ENCODE measurements around the gene LFNG.
A peak's percentile ranks its signal among the peaks of the same experiment; 100 is the strongest.

LFNG gene

GRCh38 chr7:2478399-2478785, 41.2 kb upstream of the LFNG start:
- H3K4me3 ChIP-seq (replicated peaks; ENCODE audit: low read depth, low read length) = no peak overlapping the region
- TF ChIP-seq, protein P1, sequence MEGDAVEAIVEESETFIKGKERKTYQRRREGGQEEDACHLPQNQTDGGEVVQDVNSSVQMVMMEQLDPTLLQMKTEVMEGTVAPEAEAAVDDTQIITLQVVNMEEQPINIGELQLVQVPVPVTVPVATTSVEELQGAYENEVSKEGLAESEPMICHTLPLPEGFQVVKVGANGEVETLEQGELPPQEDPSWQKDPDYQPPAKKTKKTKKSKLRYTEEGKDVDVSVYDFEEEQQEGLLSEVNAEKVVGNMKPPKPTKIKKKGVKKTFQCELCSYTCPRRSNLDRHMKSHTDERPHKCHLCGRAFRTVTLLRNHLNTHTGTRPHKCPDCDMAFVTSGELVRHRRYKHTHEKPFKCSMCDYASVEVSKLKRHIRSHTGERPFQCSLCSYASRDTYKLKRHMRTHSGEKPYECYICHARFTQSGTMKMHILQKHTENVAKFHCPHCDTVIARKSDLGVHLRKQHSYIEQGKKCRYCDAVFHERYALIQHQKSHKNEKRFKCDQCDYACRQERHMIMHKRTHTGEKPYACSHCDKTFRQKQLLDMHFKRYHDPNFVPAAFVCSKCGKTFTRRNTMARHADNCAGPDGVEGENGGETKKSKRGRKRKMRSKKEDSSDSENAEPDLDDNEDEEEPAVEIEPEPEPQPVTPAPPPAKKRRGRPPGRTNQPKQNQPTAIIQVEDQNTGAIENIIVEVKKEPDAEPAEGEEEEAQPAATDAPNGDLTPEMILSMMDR (IDR thresholded peaks at IDR 0.05; ENCODE audit: low read depth, low read length, missing control alignments) = no peak

DNA sequence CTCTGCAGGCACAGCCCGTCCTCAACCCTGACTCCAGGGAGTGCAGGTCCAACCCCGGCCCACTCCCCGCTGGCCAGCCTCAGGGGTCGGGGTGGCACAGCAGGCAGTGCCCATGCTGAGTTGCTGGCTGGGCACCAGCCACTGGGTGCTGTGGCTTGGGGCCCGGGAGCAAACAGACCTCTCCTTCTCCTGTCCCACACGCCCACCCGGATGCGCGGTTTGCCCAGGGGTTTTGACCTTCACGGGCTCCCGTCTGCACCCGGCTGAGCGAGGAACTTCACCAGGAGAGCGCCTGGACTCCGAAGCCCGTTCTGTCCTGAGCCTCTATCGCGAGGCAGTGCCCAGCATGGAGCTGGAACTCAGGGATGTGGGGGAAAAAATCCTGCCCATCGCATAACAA, 40.8 kb upstream of the LFNG start:
- H3K4me3 ChIP-seq (replicated peaks; ENCODE audit: low read depth, low read length) = no peak overlapping the region
- no peak for DNase-seq (ENCODE audit: extremely low read depth, low read depth)
- TF ChIP-seq, protein P1 (IDR thresholded peaks at IDR 0.05; ENCODE audit: low read depth, low read length, missing control alignments) = no peak

More at GRCh38 chr7:2478399-2478785, 41.2 kb upstream of the LFNG start:
- no peak for DNase-seq (ENCODE audit: extremely low read depth, low read depth)

DNA sequence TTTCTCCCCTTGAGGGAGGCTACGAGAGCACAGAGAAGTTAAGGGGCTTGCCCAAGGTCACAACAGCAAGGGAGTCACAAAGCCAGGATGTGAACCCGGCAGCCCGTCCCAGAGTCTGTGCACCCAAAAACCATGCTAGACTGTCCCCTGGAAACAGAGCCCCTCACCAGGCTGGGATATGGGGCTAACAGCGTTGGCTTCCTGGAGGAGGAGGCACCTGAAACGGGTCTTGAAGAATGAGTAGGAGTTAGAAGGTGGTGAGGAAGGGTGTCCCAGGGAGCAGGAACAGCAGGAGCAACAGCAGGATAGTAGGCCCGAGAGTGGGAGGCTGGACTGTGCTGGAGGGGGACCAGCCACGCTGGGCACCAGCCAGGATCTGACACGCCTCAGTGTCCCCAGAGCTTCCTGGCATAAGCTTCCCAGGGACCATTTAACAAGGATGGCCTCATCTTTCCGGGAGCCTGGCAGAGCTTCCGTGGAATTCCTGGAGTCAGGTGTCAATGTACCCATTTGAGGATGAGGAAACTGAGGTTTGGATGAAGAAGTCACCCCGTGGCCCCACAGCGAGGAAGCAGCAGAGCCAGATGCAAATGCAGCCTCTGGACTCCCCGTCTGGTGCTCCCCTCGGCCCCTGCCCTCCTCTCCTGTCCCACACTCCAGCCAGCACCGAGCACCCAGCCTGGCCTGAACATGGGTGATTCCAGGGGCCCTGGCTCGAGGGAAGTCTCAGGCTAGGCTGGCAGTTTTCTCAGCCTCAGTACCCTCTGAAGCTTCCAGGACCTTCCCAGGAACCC, 40.1 kb upstream of the LFNG start:
- no peak for DNase-seq (ENCODE audit: extremely low read depth, low read depth)
- no peak overlapping the region for H3K4me3 ChIP-seq (replicated peaks; ENCODE audit: low read depth, low read length)
- TF ChIP-seq, protein P1 (IDR thresholded peaks at IDR 0.05; ENCODE audit: low read depth, low read length, missing control alignments) = no peak

GRCh38 chr7:2480070-2480408, 39.5 kb upstream of the LFNG start:
- no peak overlapping the region for H3K4me3 ChIP-seq (replicated peaks; ENCODE audit: low read depth, low read length)
- TF ChIP-seq, protein P1 (IDR thresholded peaks at IDR 0.05; ENCODE audit: low read depth, low read length, missing control alignments) = no peak

DNA sequence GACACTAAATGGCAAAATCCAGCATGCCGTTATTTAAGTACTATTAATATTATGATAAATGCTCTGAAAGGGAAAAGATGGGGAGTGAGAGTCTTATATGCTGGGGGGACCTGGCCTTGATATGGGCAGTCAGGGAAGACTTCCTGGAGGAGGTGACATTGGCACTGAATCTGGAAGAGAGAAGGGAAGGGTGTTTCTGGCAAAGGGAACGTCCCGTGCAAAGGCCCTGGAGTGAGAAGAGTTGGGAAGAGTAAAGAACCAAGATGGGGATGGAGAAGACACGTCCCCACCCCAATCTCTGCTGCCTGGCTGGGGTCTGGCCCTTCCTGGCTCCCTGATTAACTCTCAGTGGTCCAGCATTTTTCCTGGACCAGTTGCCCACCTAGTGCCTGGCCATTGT, 38.4 kb upstream of the LFNG start:
- DNase-seq (ENCODE audit: extremely low read depth, low read depth) = no peak
- no peak overlapping the region for H3K4me3 ChIP-seq (replicated peaks; ENCODE audit: low read depth, low read length)
- TF ChIP-seq, protein P1 (IDR thresholded peaks at IDR 0.05; ENCODE audit: low read depth, low read length, missing control alignments) = no peak

More at GRCh38 chr7:2480070-2480408, 39.5 kb upstream of the LFNG start:
- DNase-seq (ENCODE audit: extremely low read depth, low read depth) = no peak

- DNase-seq (ENCODE audit: extremely low read depth, low read depth) = no peak
- TF ChIP-seq, protein P1 (IDR thresholded peaks at IDR 0.05; ENCODE audit: low read depth, low read length, missing control alignments) = peak; percentile 11
- H3K4me3 ChIP-seq (replicated peaks; ENCODE audit: low read depth, low read length) = no peak overlapping the region
Observed at GRCh38 chr7:2482725-2483451, 36.7 kb upstream of the LFNG start.

Measured in HFF-Myc (cell line).